A673 (cell line): ENCODE data around the gene PARP6. TPM values are rescaled to one million over a fixed set of nuclear protein-coding genes. Genes with fewer than 3 reads are reported as not detected.

Experiments
- BruUV-seq: library from RNA; stranded (reverse); fragments of 400-500 nt; replicated peaks from 2 replicates; lab custom pipeline; 2021; lab: Mats Ljungman, UMichigan
- CTCF ChIA-PET: fragments of 300-600 bp; sonication (Branson Sonifier 250); formaldehyde crosslinking; loops from one replicate; lab custom pipeline; 2022; ENCODE audit warnings: antibody characterized with exemption; lab: Charles Lee
- POLR2A ChIA-PET: fragments of 300-600 bp; sonication (Branson Sonifier 250); formaldehyde crosslinking; loops from one replicate; lab custom pipeline; 2022; ENCODE audit warnings: antibody characterized with exemption; ENCODE audit not compliant: low non-redundant PET; lab: Charles Lee
- DNase-seq: peaks from one replicate; pipeline ENCODE4 v3.0.0-alpha.2; 2015; ENCODE audit warnings: low spot score
- H3K27ac ChIP-seq: fragments of 200-600 bp; sonication (generic); 2 replicates; pipeline ENCODE4 v1.5.1; 2016; ENCODE audit warnings: mixed run types, low read depth, mild to moderate bottlenecking, mixed read lengths, antibody characterized with exemption, low read length; ENCODE audit not compliant: poor library complexity, severe bottlenecking
- H3K27me3 ChIP-seq: fragments of 200-600 bp; sonication (generic); replicated peaks from 2 replicates; pipeline ENCODE4 v1.6.1; 2017; ENCODE audit warnings: mixed run types, low read depth, mild to moderate bottlenecking, mixed read lengths, antibody characterized with exemption, low read length; ENCODE audit not compliant: insufficient read depth, poor library complexity
- H3K36me3 ChIP-seq: fragments of 200-600 bp; sonication (generic); 2 replicates; pipeline ENCODE4 v1.6.1; 2016; ENCODE audit warnings: mixed run types, mild to moderate bottlenecking, mixed read lengths, antibody characterized with exemption, low read length; ENCODE audit not compliant: insufficient read depth, poor library complexity, severe bottlenecking
- H3K4me1 ChIP-seq: fragments of 200-600 bp; sonication (generic); 2 replicates; pipeline ENCODE4 v1.6.1; 2017; ENCODE audit warnings: mixed run types, mild to moderate bottlenecking, mixed read lengths, antibody characterized with exemption, low read length; ENCODE audit not compliant: insufficient read depth, poor library complexity, severe bottlenecking
- H3K4me3 ChIP-seq: fragments of 200-600 bp; sonication (generic); 2 replicates; pipeline ENCODE4 v1.5.1; 2016; ENCODE audit warnings: low read depth, mixed run types, mild to moderate bottlenecking, mixed read lengths, low read length; ENCODE audit not compliant: poor library complexity, severe bottlenecking
- H3K9me3 ChIP-seq: fragments of 200-600 bp; sonication (generic); 2 replicates; pipeline ENCODE4 v1.6.1; 2016; ENCODE audit warnings: mixed run types, low read depth, mild to moderate bottlenecking, mixed read lengths, antibody characterized with exemption, low read length; ENCODE audit not compliant: poor library complexity, severe bottlenecking
- CTCF ChIP-seq: fragments of 300-800, 200-600 bp; sonication (generic); conservative IDR thresholded peaks from 2 replicates; pipeline ENCODE4 v1.5.1; 2017; ENCODE audit warnings: low read depth, mild to moderate bottlenecking, antibody characterized with exemption, low read length, moderate library complexity, mixed read lengths
- EZH2 ChIP-seq: fragments of 200-600 bp; sonication (generic); IDR thresholded peaks from 2 replicates; pipeline ENCODE4 v1.6.1; 2017; ENCODE audit warnings: borderline replicate concordance, low read depth, mild to moderate bottlenecking, mixed read lengths, antibody characterized with exemption, low read length; ENCODE audit not compliant: poor library complexity, severe bottlenecking
- intact Hi-C: fragments of 100-400 bp; cut with micrococcal nuclease; formaldehyde crosslinking; loops from one replicate; pipeline ENCODE4 v1.10.0; 2022; ENCODE audit not compliant: unreplicated experiment
- total RNA-seq: library from RNA; stranded (reverse); gene quantifications from 2 replicates; pipeline ENCODE4 v1.2.3, GENCODE V29; 2021

Gene PARP6
- total RNA-seq, 1 experiment from 2014 or later, result 71.4 TPM

DNA sequence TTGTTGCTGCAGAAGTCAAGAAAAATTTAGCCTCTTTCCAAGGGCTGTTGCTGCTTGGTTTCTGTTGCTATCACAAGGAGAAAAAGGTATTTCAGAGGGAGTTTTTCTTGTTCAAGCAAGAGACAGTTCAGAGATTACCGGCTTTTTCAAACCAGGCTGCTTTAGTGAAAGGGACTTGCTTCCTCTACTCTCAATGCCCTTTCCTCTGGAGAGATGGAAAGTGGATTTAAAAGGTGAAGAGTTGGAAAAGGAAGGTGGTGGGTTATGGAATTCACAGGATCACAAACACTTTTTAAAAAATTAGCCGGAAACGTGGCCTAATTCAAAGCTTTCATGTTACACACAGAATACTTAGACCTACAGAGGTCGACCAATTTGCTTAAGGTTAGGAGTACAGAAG is 1.1 kb downstream of the PARP6 start:
- BruUV-seq, result TSS peak; percentile 49
- no peak for TF ChIP-seq EZH2
- no peak for TF ChIP-seq CTCF

GRCh38 chr15:72269739-72270138 is 2.6 kb downstream of the PARP6 start:
- no peak overlapping the region for H3K27ac ChIP-seq
- ChIA-PET POLR2A (no interaction called here), CTCF (no interaction called here)
- no peaks in the 10 kb centered on the region for H3K9me3 ChIP-seq
- H3K4me3 ChIP-seq, result no peak overlapping the region
- TF ChIP-seq CTCF (no peak), EZH2 (no peak)
- BruUV-seq, result no TSS peak
- peaks cover 47% of the 10 kb centered on the region for H3K36me3 ChIP-seq
- no peak for DNase-seq
- H3K27me3 ChIP-seq, result no peaks in the 10 kb centered on the region
- intact Hi-C loops, result no loop called here
- H3K4me1 ChIP-seq, result peaks cover 13% of the 10 kb centered on the region

More for the DNA sequence above, 1.1 kb downstream of the PARP6 start:
- H3K9me3 ChIP-seq, result no peaks in the 10 kb centered on the region
- H3K27ac ChIP-seq, result no peak overlapping the region
- H3K4me1 ChIP-seq, result peaks cover 13% of the 10 kb centered on the region
- ChIA-PET POLR2A (no interaction called here), CTCF (no interaction called here)
- intact Hi-C loops, result no loop called here
- peak overlapping the region; percentile 93 for H3K4me3 ChIP-seq
- H3K36me3 ChIP-seq, result peaks cover 32% of the 10 kb centered on the region
- no peak for DNase-seq
- H3K27me3 ChIP-seq, result no peaks in the 10 kb centered on the region

- no peaks in the 10 kb centered on the region for H3K9me3 ChIP-seq
- intact Hi-C loops, result no loop called here
- peaks cover 88% of the 10 kb centered on the region for H3K36me3 ChIP-seq
Observed at GRCh38 chr15:72265031-72265430, 7.3 kb downstream of the PARP6 start.

More at GRCh38 chr15:72265031-72265430, 7.3 kb downstream of the PARP6 start:
- no TSS peak for BruUV-seq
- H3K27me3 ChIP-seq, result no peaks in the 10 kb centered on the region
- H3K4me1 ChIP-seq, result no peaks in the 10 kb centered on the region
- no peak overlapping the region for H3K27ac ChIP-seq
- TF ChIP-seq CTCF (no peak), EZH2 (no peak)
- POLR2A ChIA-PET, result no interaction called here
- DNase-seq, result no peak
- no peak overlapping the region for H3K4me3 ChIP-seq
- CTCF ChIA-PET, result no interaction called here
